HepG2 (cell line): Measurements from ENCODE around the gene AWAT1.

Experiments used
- CBFB ChIP-seq: sonication (generic); formaldehyde crosslinking; IDR thresholded peaks from 2 replicates; pipeline ENCODE4 v1.4.0; 2020; ENCODE audit warnings: missing genetic modification reagents
- CEBPB ChIP-seq: IDR thresholded peaks from 2 replicates; pipeline ENCODE4 v1.6.1; 2011; ENCODE audit warnings: low read depth, low read length, improper control_type of control experiment, borderline replicate concordance
- JUNB ChIP-seq: sonication (generic); formaldehyde crosslinking; IDR thresholded peaks from 2 replicates; pipeline ENCODE4 v1.8.0; 2022; ENCODE audit warnings: missing genetic modification reagents, mild to moderate bottlenecking, borderline replicate concordance
- SAP130 ChIP-seq: IDR thresholded peaks from 2 replicates; pipeline ENCODE4 v1.6.1; 2016; ENCODE audit warnings: low read depth
- SIN3A ChIP-seq: IDR thresholded peaks from 2 replicates; pipeline ENCODE4 v1.6.1; 2011; ENCODE audit warnings: low read depth, mild to moderate bottlenecking, control low read depth, low read length, borderline replicate concordance
- ZNF138 ChIP-seq: sonication (generic); formaldehyde crosslinking; IDR thresholded peaks from 2 replicates; pipeline ENCODE4 v1.5.0; 2020; ENCODE audit warnings: mild to moderate bottlenecking, low read depth, missing genetic modification reagents
- TF ChIP-seq, protein P1 (sequence below): sonication (generic); formaldehyde crosslinking; IDR thresholded peaks from 2 replicates; pipeline ENCODE4 v1.8.0; 2022; ENCODE audit warnings: missing genetic modification reagents, mild to moderate bottlenecking, borderline replicate concordance
- TF ChIP-seq, protein P2 (sequence below), 2 experiments: sonication (generic) in 1 of 2; formaldehyde crosslinking in 1 of 2; IDR thresholded peaks; 2 replicates each; pipeline versions ENCODE4 v1.4.0 to v1.6.1; 2016 to 2020; ENCODE audit warnings: borderline replicate concordance in 1 of 2, low read depth in 1 of 2, mild to moderate bottlenecking in 1 of 2, missing genetic modification reagents in 1 of 2
- TF ChIP-seq, protein P3 (sequence below): IDR thresholded peaks from 2 replicates; pipeline ENCODE4 v1.6.1; 2012; ENCODE audit warnings: low read depth, low read length, improper control_type of control experiment
- TF ChIP-seq, protein P4 (sequence below): fragments of 450-650 bp; IDR thresholded peaks from 2 replicates; pipeline ENCODE4 v1.6.1; 2017; ENCODE audit warnings: mild to moderate bottlenecking
- TF ChIP-seq, protein P5 (sequence below): IDR thresholded peaks from 2 replicates; pipeline ENCODE4 v1.6.1; 2012; ENCODE audit warnings: inconsistent platforms

DNA sequence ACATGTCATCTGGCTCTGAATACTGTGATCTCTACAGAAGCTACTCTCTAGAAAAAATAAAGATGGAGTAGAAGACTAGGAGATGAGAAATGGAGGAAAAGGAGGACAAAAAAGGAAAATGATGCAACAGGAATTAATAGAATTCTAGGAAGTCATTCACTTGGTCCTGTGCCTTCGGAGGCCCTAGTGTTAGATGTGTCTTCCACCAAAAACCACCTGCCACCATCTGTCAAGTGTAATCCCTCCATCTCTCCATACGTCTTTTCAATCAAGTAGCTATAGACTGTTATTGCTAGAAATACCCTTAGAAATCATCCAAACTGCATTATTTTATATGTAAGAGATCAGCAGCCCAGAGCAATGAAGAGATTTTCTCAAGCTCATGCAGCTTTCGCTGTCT is 44.6 kb downstream of the AWAT1 start:
- TF ChIP-seq ZNF138 (CRISPR knock-in tag): no peak
- TF ChIP-seq, protein P1, sequence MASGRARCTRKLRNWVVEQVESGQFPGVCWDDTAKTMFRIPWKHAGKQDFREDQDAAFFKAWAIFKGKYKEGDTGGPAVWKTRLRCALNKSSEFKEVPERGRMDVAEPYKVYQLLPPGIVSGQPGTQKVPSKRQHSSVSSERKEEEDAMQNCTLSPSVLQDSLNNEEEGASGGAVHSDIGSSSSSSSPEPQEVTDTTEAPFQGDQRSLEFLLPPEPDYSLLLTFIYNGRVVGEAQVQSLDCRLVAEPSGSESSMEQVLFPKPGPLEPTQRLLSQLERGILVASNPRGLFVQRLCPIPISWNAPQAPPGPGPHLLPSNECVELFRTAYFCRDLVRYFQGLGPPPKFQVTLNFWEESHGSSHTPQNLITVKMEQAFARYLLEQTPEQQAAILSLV: no peak
- TF ChIP-seq, protein P2, sequence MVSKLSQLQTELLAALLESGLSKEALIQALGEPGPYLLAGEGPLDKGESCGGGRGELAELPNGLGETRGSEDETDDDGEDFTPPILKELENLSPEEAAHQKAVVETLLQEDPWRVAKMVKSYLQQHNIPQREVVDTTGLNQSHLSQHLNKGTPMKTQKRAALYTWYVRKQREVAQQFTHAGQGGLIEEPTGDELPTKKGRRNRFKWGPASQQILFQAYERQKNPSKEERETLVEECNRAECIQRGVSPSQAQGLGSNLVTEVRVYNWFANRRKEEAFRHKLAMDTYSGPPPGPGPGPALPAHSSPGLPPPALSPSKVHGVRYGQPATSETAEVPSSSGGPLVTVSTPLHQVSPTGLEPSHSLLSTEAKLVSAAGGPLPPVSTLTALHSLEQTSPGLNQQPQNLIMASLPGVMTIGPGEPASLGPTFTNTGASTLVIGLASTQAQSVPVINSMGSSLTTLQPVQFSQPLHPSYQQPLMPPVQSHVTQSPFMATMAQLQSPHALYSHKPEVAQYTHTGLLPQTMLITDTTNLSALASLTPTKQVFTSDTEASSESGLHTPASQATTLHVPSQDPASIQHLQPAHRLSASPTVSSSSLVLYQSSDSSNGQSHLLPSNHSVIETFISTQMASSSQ (IDR thresholded peaks at IDR 0.05; ENCODE audit: low read depth): no peak
- TF ChIP-seq, protein P2 (CRISPR knock-in tag; IDR thresholded peaks at IDR 0.05; ENCODE audit: borderline replicate concordance): no peak
- TF ChIP-seq CBFB (CRISPR knock-in tag): no peak
- TF ChIP-seq, protein P3, sequence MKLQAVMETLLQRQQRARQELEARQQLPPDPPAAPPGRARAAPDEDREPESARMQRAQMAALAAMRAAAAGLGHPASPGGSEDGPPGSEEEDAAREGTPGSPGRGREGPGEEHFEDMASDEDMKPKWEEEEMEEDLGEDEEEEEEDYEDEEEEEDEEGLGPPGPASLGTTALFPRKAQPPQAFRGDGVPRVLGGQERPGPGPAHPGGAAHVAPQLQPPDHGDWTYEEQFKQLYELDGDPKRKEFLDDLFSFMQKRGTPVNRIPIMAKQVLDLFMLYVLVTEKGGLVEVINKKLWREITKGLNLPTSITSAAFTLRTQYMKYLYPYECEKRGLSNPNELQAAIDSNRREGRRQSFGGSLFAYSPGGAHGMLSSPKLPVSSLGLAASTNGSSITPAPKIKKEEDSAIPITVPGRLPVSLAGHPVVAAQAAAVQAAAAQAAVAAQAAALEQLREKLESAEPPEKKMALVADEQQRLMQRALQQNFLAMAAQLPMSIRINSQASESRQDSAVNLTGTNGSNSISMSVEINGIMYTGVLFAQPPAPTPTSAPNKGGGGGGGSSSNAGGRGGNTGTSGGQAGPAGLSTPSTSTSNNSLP: no peak
- TF ChIP-seq, protein P4, sequence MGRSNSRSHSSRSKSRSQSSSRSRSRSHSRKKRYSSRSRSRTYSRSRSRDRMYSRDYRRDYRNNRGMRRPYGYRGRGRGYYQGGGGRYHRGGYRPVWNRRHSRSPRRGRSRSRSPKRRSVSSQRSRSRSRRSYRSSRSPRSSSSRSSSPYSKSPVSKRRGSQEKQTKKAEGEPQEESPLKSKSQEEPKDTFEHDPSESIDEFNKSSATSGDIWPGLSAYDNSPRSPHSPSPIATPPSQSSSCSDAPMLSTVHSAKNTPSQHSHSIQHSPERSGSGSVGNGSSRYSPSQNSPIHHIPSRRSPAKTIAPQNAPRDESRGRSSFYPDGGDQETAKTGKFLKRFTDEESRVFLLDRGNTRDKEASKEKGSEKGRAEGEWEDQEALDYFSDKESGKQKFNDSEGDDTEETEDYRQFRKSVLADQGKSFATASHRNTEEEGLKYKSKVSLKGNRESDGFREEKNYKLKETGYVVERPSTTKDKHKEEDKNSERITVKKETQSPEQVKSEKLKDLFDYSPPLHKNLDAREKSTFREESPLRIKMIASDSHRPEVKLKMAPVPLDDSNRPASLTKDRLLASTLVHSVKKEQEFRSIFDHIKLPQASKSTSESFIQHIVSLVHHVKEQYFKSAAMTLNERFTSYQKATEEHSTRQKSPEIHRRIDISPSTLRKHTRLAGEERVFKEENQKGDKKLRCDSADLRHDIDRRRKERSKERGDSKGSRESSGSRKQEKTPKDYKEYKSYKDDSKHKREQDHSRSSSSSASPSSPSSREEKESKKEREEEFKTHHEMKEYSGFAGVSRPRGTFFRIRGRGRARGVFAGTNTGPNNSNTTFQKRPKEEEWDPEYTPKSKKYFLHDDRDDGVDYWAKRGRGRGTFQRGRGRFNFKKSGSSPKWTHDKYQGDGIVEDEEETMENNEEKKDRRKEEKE: no peak
- no peak for TF ChIP-seq SIN3A
- no peak for TF ChIP-seq SAP130 (CRISPR knock-in tag)
- TF ChIP-seq, protein P5, sequence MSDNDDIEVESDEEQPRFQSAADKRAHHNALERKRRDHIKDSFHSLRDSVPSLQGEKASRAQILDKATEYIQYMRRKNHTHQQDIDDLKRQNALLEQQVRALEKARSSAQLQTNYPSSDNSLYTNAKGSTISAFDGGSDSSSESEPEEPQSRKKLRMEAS: no peak
- no peak for TF ChIP-seq CEBPB
- no peak for TF ChIP-seq JUNB (CRISPR knock-in tag)
